Renal cortical epithelial cell (primary cell): ENCODE measurements around the gene SFXN3. TPM values are rescaled to one million over a fixed set of nuclear protein-coding genes. Genes with fewer than 3 reads are reported as not detected.
"Not testable (repeated sequence)": the region's sequence is repeated elsewhere in the genome, so short reads cannot be mapped to it uniquely, and the experiment has no call there.

Experiments
- DNase-seq: peaks from one replicate; pipeline ENCODE4 v3.0.0-alpha.2; 2011; ENCODE audit warnings: low read depth
- total RNA-seq: library from RNA; depleted of rRNA; stranded (reverse); fragments of >200 nt; gene quantifications from 2 replicates; pipeline ENCODE4 v1.2.3, GENCODE V29; 2014

Gene SFXN3
- total RNA-seq, 1 donor from 2014 or later = 40.9 TPM

GRCh38 chr10:101015582-101015973 lies 15.5 kb upstream of the SFXN3 start:
- no peak for DNase-seq

DNA sequence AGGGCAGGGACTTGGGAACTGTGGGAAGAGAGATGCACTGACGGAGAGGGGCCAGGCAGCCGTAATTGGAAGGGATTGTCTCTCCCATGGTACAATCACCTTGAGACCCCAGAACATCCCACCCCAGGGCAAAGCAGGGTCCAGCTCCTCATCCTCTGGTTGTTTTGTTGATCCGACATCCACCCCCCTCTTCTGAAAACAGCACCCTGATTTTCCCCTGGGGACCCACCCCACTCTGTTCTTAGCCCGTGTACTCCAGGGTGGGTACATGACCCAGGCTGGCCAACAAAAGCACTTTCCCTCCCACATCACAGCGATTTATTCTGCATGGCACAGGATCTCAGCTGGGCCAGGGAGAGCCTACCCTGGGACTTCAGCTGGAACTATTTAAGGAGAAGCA lies 14.2 kb upstream of the SFXN3 start:
- DNase-seq = no peak

DNA sequence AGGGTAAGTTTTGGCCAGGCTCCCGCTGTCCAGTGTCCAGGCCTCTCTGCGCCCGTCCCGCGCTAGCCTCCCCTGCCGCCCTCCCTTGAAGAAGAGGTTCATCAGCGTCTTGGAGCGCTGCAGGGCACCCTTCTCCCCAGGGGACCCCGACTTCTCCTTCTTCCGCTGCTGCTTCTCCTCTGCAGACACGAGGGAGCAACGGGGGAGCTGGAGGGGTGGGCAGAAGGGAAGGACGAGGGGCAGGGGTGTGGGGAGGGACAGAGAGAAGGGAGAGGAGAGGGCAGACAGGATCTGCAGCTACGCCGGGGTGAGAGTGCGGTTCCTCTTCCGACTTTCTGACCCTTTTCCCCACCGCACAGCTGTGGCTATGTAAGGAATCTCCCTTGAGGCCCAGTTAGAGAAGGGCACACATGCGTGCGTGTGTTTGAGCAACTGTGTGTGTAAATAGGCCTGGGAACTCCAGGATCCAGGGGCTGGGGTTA lies 12.9 kb upstream of the SFXN3 start:
- DNase-seq = no peak

GRCh38 chr10:101018600-101019439 lies 12.2 kb upstream of the SFXN3 start:
- DNase-seq = peak; percentile 42

DNA sequence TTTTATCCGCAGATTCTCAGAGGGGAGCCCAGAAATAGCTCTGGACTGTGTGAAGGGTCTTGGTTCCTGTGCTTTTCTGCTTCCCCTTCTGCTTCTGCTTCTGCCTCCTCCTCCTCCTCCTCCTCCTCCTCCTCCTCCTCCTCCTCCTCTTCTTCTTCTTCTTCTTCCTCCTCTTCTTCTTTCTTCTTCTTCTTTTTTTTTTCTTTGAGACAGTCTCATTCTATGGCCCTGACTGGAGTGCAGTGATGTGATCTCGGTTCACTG lies 11.7 kb upstream of the SFXN3 start:
- DNase-seq = no peak

DNA sequence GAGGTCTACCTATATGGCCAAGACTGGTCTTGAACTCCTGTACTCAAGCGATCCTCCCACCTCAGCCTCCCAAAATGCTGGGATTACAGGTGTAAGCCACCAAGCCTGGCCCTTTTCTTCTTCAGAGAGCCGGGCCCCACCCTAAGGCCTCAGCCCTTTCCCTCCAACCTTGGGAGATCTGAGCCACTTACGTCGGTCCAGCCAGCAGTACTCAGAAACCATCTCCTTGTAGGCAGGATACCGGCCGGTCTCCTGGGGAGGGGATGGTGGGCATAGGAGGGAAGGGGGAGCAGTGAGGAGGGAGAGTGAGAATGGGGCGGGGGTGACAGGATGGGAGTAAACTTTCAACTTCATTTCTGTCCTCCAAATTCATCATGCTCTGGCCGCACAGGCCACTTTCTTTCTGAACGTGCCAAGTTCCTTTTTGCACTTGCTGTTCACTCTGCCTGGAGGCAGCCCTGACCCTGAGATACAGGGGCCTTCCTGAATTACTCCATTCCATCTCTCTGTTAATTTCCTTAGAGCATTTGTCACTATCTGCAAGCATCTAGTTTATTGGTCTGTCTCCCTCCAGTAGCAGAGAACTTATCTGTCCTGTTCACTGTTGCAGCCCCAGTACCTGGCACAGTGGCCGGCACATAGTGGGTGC lies 10.5 kb upstream of the SFXN3 start:
- DNase-seq = no peak

- no peak for DNase-seq
Observed at GRCh38 chr10:101021239-101021638, 9.8 kb upstream of the SFXN3 start.

GRCh38 chr10:101021692-101022251 lies 9.3 kb upstream of the SFXN3 start:
- DNase-seq = no peak

- no peak for DNase-seq
Observed at GRCh38 chr10:101022967-101023705, 7.9 kb upstream of the SFXN3 start.

DNA sequence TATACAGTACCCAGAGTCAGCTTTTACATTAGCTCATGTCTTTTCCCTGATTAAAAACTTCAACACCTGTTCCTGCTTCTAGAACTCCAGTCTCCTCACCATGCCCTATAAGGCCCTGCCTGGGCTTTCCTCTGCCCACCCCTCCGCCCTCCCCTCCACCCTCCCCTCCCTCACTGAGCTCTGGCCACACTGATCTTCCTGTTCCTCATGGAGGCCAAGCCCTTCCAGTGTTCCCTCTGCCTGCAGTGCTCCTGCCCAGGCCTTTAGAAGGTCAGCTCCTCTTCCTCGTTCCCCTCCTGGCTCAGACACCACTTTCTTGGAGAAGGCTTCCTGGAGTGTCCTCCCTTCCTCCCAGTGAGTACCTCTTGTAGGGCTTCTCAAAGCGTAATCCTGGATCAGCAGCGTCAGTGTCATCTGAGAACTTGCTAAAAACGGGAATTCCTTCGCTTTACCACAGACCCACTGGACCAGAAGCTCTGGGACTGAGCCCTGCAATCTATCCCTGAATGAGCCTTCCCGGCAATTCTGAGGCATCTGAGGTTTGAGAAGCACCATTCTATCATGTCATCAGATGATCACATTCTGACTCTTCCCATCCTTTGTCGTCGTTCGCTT lies 3.8 kb upstream of the SFXN3 start:
- DNase-seq = no peak

DNA sequence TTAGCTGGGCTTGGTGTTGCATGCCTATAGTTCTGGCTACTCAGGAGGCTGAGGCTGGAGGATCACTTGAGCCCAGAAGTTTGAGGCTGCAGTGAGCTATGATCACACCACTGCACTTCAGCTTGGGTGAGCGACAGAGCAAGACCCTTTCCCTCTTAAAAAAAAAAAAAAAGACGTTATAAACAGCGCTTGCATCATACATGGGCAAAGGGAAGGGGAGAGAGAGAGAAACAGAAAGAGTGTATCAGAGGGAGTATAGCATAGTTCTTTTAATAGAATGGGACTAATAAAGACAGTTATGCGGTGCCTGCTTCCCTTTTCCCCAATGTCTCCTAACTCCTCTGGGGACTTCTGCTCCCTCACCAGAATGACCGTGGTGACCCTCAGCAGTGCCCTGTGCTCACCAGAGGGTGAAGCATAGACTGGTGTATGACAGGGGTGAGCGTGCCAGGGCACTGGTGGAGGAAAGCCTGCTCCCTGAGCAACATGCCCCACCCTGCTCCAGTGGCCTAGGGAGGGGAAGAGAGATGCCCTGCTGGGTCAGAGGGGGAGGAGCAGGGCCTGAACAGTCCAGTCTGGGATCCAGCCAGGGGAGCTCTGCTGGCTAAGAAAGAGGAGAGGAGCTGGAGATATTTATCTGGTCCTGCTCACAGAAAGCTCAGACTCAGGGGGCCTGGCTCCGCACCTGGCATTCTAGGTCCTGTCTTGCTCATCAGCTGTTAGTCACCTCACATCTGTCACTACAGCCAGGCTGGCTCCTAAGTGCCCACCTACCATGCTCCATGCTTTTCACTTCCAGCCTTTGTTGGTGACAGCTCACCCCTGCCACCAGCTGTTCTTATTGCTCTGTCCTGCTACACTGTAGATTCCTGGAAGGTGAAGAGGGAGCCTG lies 2.3 kb upstream of the SFXN3 start:
- peak; percentile 29 for DNase-seq

DNA sequence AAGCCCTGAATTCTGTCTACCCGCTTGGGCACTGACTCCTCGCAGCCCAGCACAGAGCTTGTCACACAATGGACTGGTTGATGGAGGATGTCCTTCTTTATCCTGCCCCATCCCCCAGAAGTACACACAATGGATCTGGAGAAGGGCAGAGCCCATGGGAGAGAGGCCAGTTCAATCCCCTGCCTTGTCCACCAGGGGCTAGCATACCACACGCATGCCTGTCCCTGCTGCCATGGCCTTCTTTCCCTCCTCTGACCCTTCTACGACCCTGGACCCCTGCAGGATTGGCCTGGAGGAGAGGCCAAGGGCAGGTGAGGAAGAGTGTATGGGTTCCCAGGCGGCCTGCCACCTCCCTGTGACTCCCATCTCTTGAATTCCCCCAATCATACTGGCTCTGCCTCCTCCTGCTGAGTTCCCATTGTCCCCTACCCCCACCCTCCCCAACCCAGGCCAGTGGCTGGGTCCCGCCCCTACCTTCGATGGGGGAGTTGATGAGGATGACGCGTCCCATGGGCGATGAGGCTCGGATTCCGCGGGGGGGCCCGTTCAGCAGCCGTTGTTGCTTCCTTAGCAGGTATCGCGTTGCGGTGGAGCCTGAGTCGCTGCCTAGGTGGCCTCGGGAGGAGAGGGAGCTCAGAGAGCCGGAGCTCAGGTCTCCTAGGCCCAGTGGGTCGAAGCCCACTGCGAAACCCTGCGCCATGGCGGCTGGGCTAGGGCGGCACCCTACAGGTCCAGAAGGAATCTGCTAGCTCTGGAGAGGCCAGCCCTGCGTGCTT lies 1.3 kb upstream of the SFXN3 start:
- DNase-seq = no peak

GRCh38 chr10:101030496-101031127 lies 422 bp upstream of the SFXN3 start:
- peak; percentile 43 for DNase-seq

- DNase-seq = peak; percentile 13
Observed at GRCh38 chr10:101031796-101032636, 982 bp downstream of the SFXN3 start.

DNA sequence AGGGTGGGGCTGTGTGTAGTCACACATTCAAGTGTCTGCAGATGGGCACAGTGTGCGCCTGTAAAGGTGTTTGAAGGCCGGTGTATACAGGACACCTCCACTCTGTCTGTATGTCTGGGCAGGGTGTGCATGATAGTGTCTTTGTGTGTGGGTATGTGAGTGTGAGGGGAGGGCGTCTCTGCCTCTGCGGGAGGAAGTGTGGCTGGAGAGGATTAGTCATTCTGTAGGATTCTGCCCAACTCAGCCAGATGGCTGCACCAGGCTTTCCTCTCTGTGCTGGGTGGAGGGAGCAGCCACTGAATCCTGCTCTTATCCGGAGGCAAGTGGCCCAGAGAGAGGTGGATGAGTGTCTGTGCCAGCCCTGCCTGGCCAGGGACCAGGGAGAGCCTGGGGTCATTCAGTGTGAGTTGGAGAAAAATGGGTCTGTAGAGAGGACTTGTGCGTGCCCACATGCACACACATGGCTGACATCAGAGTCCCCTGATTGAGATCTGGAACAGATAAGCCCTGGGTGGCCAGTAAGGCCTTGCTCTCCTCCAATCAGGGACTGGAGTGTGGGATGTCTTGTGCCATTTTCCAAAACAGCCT lies 1.7 kb downstream of the SFXN3 start:
- DNase-seq = peak; percentile 79

GRCh38 chr10:101033276-101033675 lies 2.2 kb downstream of the SFXN3 start:
- no peak for DNase-seq

DNA sequence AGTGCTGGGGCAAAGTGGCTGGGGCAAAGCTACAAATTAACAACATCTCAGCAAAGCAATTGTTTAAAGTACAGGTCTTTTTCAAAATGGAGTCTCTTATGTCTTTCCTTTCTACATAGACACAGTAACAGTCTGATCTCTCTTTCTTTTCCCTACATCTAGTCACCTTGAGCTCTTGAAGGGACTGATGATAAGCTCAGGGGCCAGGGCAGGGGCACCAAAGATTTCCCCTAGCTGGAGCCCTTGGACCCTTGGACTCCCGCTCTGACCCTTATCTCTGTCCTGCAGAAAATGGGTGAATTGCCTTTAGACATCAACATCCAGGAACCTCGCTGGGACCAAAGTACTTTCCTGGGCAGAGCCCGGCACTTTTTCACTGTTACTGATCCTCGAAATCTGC lies 3.4 kb downstream of the SFXN3 start:
- not testable (repeated sequence) for DNase-seq

DNA sequence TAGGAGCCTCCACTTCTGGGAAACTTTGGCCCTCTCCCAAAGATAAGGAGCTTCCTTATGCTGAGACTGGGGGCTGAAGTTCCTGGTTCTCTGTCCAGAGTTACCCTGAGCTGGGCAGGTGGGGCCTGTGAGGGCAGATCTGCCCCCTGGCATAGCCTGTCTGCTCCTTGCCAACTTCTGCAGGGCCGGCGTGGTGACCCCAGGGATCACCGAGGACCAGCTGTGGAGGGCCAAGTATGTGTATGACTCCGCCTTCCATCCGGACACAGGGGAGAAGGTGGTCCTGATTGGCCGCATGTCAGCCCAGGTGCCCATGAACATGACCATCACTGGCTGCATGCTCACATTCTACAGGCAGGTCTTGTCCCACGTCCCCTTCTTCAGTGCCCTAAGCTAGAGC lies 4.3 kb downstream of the SFXN3 start:
- DNase-seq = no peak
